Eye (tissue), 1 donor: ENCODE results near the gene COL26A1.
A peak's percentile ranks its signal among the peaks of the same experiment; 100 is the strongest.

Source experiments
- DNase-seq: peaks from one replicate; pipeline ENCODE4 v3.0.0-alpha.2; 2015

The COL26A1 gene

GRCh38 chr7:101582971-101583370 lies 220.3 kb downstream of the COL26A1 start:
- DNase-seq = no peak

DNA sequence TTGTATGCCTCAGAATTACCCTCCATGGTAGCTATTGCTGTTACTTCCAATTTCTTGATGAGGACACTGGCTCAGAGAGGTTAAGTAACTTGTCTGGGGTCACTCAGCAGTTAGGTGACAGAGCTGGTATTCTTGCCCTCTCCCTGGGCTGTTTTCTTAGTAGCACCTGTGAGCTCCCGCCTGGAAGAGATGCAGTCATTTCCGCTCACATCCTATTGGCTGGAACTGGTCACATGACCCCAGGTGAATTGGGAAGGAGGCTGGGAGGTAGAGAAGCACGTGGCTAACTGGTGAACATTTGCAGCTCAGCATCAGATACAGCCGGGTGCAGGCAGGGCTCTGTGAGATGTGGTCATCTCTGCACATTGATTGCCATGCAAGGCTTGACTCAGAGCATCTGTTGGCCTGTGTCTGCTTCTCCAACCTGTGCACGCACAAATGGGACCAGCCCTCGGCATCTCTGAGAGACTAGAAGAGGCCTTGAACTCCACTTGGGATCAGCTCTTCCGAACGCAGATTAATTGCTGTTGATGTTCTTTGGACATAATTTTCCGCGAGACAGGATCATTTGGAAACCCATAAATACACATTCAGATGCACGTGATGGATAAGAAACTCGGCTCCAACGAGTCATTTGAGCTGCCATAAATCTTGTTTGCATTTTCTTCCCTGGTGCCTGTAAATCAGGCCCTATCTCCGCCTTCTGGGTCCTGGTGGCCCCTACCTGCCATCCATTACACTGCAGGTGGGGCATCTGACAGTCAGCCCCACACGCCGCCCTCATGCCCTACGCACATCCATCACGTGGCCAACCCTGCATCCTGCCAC lies 223.6 kb downstream of the COL26A1 start:
- no peak for DNase-seq

- DNase-seq = no peak
These were observed 224.4 kb downstream of the COL26A1 start for GRCh38 chr7:101586906-101587677.

- DNase-seq = no peak
These were observed 225.7 kb downstream of the COL26A1 start for GRCh38 chr7:101588131-101588935.

DNA sequence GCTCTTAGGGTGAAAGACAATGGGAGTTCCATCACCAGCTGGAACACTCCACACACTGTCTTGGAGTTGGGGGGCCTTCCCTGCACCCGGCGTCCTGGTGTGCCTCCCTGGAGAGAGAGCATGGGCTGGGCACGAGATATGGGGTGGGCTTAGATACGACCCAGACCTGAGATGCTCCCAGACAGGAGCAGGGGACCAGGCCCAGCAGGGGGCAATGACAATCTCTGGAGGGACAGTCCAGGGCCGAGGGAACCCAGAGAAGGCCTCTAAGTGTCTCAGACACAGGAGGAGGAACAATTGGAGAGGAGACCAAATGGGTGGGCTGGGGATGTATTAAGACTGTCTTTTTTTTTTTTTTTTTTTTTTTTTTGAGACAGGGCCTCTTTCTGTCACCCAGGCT lies 226.4 kb downstream of the COL26A1 start:
- no peak for DNase-seq

DNA sequence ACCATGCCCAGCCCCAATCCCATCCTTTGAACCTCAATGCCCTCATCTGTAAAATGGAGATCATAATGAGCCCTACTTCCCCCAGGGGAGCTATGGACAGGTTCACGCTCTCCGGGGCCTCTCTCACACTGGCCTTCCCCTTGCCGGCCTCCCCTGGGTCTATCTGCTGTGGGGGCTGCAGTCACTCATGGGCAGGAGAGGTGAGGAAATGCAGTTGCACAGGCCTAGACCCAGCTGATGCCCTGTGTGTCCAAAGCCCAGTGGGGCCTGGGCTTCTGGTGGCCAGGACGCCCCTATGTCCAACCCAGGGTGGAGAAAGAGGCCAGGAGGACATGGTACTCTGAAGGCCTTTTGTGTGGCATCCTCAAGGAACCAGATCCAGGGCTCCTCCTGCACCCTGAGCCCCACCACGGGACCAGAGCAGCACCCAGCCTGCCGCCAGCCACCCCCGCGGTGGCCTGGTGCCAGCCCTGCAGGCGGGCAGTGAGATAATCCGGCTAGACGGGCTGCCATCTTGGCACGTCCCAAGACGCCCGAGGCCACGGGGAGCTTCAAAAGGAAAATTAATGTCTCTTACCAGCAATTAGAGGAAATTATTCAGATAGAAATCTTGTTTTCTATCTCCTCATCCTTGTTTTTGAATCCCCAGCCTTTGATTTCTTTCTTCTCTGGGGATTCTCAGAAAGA lies 227.4 kb downstream of the COL26A1 start:
- DNase-seq = no peak

GRCh38 chr7:101590663-101591435 lies 228.2 kb downstream of the COL26A1 start:
- DNase-seq = no peak

DNA sequence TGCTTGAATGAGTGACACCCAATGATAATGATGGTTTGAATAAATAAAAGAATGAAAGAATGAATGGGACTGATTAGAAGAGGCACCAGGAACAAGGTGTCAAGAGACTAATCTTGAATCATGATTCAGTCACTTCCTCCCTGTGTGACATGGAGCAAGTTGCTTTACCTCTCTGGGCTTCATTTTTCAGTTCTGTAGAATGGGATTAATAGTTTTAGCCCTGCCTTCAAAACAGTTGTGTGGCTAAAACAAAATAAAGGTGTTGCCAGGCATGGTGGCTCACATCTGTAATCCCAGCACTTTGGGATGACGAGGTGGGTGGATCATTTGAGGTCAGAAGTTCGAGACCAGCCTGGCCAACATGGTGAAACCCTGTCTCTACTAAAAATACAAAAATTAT lies 228.8 kb downstream of the COL26A1 start:
- no peak for DNase-seq

DNA sequence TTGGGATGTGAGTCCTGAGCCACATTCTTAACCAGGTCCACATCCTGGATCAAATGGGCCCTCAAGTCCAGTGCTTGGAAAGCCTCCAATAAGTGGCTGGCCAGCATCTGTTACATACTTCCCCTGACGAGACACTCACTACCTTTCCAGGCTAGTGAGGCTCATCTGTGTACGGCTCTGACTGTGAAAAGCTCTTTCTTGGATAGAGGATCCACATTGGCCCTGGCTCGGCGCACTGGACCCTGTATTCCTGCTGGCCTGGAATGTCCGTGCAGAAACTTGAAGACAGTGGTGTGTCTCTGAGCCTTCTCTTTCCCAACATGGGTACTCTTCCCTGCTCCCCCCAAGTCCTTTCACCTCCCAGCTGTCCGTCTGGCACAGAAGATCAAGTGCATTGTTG lies 230.9 kb downstream of the COL26A1 start:
- no peak for DNase-seq

DNA sequence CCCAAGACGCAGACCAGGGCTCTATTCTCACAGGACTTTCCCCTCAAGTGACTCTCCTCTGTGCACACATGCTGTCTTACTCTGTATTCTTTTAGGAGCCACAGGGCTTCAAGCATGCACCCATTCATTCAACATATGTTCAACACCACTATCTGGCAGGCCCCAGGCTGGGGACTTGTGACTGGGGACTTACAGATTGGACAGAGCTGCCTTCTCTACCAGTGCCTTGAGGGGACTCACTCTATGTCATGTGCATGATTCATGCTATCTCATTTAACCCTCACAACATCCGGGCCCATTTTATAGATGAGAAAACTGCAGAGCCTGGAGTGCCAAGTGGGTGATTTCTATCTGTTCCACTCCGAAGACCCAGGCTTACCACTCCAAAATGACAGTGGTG lies 232.1 kb downstream of the COL26A1 start:
- DNase-seq = no peak

GRCh38 chr7:101595246-101595645 lies 232.6 kb downstream of the COL26A1 start:
- DNase-seq = no peak

GRCh38 chr7:101595766-101596537 lies 233.3 kb downstream of the COL26A1 start:
- no peak for DNase-seq

GRCh38 chr7:101596898-101597297 lies 234.2 kb downstream of the COL26A1 start:
- DNase-seq = no peak

GRCh38 chr7:101597941-101598340 lies 235.3 kb downstream of the COL26A1 start:
- DNase-seq = no peak

GRCh38 chr7:101598422-101598985 lies 235.8 kb downstream of the COL26A1 start:
- peak; percentile 49 for DNase-seq

- no peak for DNase-seq
These were observed 236.5 kb downstream of the COL26A1 start for GRCh38 chr7:101598986-101599771.

DNA sequence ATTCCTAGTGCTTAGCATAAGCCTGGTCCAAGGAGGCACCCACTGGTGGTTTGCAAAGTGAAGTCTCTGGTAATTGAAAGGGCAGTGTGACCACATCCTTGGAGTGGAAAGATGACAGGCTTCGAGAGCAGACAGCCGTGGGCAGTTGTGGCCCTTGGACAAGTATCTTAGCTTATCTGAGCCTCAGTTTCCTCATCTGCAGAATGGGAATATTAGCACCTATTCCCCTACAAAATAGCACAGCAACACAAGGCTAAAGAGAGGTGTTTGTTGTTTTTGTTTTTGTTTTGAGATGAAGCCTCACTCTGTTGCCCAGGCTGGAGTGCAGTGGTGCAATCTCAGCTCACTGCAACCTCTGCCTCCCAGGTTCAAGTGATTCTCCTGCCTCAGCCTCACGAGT lies 237.1 kb downstream of the COL26A1 start:
- no peak for DNase-seq

GRCh38 chr7:101602082-101602481 lies 239.4 kb downstream of the COL26A1 start:
- no peak for DNase-seq

DNA sequence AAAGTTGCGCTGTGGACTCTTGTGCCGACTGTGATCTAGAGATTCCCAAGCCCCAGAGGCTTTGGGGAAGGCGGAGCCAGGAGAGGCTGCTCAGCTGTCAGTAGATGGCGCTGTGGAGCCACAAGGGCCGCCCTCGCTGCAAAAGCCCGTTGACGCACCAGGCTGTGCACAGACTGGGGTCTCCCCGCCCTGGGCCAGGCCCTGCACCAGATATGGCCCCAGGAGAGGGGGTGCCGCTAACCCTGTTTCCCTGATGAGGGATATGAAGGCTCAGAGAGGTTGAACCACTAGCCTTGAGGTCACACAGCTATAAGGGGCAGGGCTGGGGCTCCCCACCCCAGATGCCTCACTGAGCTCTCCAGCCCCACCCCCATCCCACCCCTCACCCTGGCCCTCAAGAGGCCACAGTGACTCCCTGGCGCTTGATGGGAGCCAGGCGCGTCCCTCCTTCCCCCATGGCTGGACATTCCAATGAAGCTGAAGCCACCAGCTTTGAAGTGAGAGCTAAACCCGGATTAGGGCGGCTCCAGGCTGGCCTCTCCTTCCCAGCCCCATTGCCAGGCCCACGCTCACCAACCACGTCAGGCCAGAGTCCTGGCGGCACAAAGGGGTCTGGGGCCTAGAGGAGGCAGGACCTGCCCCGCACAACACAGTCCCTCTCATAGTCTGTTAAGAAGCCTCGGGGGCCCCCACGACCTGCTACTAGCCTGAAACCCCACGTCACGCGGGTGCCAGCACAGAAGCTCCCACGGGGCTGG lies 240.0 kb downstream of the COL26A1 start:
- DNase-seq = peak; percentile 95
